Measurements from ENCODE around the gene KRT73. TPM values are rescaled to one million over a fixed set of nuclear protein-coding genes. Genes with fewer than 3 reads are reported as not detected.

The KRT73 gene
- total and polyA plus RNA-seq, 2 donors (not counting 3 experiments of a cell fraction or from before 2014, with no cell fraction given), result not detected

GRCh38 chr12:52627395-52628110, 9.2 kb upstream of the KRT73 start:
- Histone ChIP-seq H3K4me1 (ENCODE audit: control insufficient read depth, extremely low read depth, insufficient read depth, low read length) (no peaks in the 10 kb centered on the region), H3K9me3 (replicated peaks; ENCODE audit: control insufficient read depth, insufficient read depth, low read length) (no peaks in the 10 kb centered on the region), H3K9ac (replicated peaks; ENCODE audit: extremely low read depth, insufficient read depth, low read length) (no peak overlapping the region), H2AFZ (ENCODE audit: low read depth, low read length) (no peak overlapping the region), H3K4me3 (replicated peaks in 1 of 3; ENCODE audit: insufficient read depth in 1 of 3, low read depth in 1 of 3, low read length in 3 of 3) (no peak overlapping the region), H3K79me2 (ENCODE audit: control insufficient read depth, insufficient read depth, low read length) (no peaks in the 10 kb centered on the region), H3K36me3 (ENCODE audit: control insufficient read depth in 2 of 2, extremely low read depth in 1 of 2, insufficient read depth in 2 of 2, low read length in 2 of 2) (no peaks in the 10 kb centered on the region), H3K9me1 (replicated peaks; ENCODE audit: control insufficient read depth, extremely low read depth, insufficient read depth, low read length) (no peaks in the 10 kb centered on the region), H3K27ac (ENCODE audit: insufficient read depth, low read depth, low read length) (no peak overlapping the region), H3K27me3 (ENCODE audit: control insufficient read depth in 2 of 2, insufficient read depth in 2 of 2, low read length in 2 of 2) (peaks cover 6 to 13% of the 10 kb centered on the region in 2 experiments), H4K20me1 (replicated peaks; ENCODE audit: control insufficient read depth, extremely low read depth, insufficient read depth, low read length) (no peaks in the 10 kb centered on the region), H3K4me2 (ENCODE audit: insufficient read depth, low read length) (no peak overlapping the region)
- no peak for DNase-seq (ENCODE audit: low read depth, low spot score)
- no TSS peak for BruUV-seq (replicated peaks)
- TF ChIP-seq GATA2 (IDR thresholded peaks at IDR 0.05; ENCODE audit: insufficient read depth, insufficient read length, low read depth, low read length) (no peak), EZH2 (IDR thresholded peaks at IDR 0.05; ENCODE audit: borderline replicate concordance, low read depth, low read length, severe bottlenecking) (no peak), POLR2AphosphoS5 (IDR thresholded peaks at IDR 0.05; ENCODE audit: insufficient read depth, low read depth, low read length) (no peak), JUN (IDR thresholded peaks at IDR 0.05; ENCODE audit: borderline replicate concordance, insufficient read depth, insufficient read length, low read depth) (no peak), CTCF (IDR thresholded peaks at IDR 0.05; ENCODE audit: extremely low read depth in 1 of 2, insufficient read depth in 1 of 2, low read depth in 1 of 2, low read length in 2 of 2) (no peak), MYC (IDR thresholded peaks at IDR 0.05; ENCODE audit: low read depth, low read length) (no peak), POLR2A (IDR thresholded peaks at IDR 0.05; ENCODE audit: low read depth, low read length) (no peak), MAX (IDR thresholded peaks at IDR 0.05; ENCODE audit: insufficient read depth, insufficient read length) (no peak)
- FAIRE-seq, result no peak
- intact Hi-C loops (cut with micrococcal nuclease), result no loop called here
- ChIA-PET CTCF (no interaction called here), POLR2A (no interaction called here)
- dilution Hi-C loops (cut with MboI; ENCODE audit: extremely low pct_ligation_motif_present, low sequenced_read_pairs), result no loop called here
